HL-60 (cell line): ENCODE results near the gene FLACC1.
A peak's percentile ranks its signal among the peaks of the same experiment; 100 is the strongest.

Experiments used
- GABPA ChIP-seq: IDR thresholded peaks from 2 replicates; pipeline ENCODE4 v1.6.1; 2012; ENCODE audit warnings: low read depth
- POLR2AphosphoS5 ChIP-seq: IDR thresholded peaks from 2 replicates; pipeline ENCODE4 v1.6.1; 2012; ENCODE audit warnings: low read depth
- SPI1 ChIP-seq: IDR thresholded peaks from 2 replicates; pipeline ENCODE4 v1.6.1; 2012; ENCODE audit warnings: low read depth, mild to moderate bottlenecking, borderline replicate concordance
- TF ChIP-seq, protein P1 (sequence below): IDR thresholded peaks from one replicate; pipeline ENCODE4 v1.5.1; 2011; ENCODE audit warnings: low read length, control low read depth, inconsistent platforms; ENCODE audit not compliant: insufficient read depth

DNA sequence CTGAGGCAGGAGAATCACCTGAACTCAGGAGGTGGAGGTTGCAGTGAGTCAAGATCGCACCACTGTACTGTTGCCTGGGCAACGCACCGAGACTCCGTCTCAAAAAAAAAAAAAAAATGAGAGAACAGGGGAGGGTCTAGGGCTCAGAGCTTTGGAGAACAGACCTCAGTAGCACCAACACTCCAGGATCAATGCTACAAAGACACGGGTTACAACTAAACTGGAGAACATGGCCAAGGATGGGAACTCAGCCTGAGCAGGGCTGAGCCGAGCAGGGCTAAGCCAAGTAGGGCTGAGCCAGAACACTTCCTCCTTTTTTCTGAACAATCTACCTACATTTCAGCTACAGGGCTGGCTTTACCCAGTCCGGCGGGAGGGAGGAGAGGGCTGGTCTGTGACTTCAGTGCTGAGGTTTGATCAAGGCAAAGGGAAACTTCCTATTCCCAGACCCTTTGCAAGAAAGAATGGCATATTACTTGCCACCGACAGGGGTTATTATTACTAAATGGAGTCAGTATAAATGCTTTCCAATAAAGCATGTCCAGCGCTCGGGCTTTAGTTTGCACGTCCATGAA, 99.7 kb downstream of the FLACC1 start:
- peak; percentile 96 for TF ChIP-seq SPI1
- TF ChIP-seq, protein P1, sequence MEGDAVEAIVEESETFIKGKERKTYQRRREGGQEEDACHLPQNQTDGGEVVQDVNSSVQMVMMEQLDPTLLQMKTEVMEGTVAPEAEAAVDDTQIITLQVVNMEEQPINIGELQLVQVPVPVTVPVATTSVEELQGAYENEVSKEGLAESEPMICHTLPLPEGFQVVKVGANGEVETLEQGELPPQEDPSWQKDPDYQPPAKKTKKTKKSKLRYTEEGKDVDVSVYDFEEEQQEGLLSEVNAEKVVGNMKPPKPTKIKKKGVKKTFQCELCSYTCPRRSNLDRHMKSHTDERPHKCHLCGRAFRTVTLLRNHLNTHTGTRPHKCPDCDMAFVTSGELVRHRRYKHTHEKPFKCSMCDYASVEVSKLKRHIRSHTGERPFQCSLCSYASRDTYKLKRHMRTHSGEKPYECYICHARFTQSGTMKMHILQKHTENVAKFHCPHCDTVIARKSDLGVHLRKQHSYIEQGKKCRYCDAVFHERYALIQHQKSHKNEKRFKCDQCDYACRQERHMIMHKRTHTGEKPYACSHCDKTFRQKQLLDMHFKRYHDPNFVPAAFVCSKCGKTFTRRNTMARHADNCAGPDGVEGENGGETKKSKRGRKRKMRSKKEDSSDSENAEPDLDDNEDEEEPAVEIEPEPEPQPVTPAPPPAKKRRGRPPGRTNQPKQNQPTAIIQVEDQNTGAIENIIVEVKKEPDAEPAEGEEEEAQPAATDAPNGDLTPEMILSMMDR: no peak
- TF ChIP-seq POLR2AphosphoS5: no peak
- TF ChIP-seq GABPA: no peak
